ENCODE data around the gene KRTAP3-1.
"Not testable (repeated sequence)": the region's sequence is repeated elsewhere in the genome, so short reads cannot be mapped to it uniquely, and the experiment has no call there.

- not testable (repeated sequence) for TF ChIP-seq FOXM1 (IDR thresholded peaks at IDR 0.05; ENCODE audit: borderline replicate concordance); FOXK2 (IDR thresholded peaks at IDR 0.05); FOXA1 (IDR thresholded peaks at IDR 0.05); NFRKB (IDR thresholded peaks at IDR 0.05); LEF1 (IDR thresholded peaks at IDR 0.05; ENCODE audit: borderline replicate concordance); L3MBTL2 (conservative IDR thresholded peaks at IDR 0.05); PKNOX1 (IDR thresholded peaks at IDR 0.05); SP1 (IDR thresholded peaks at IDR 0.05)
Measured at GRCh38 chr17:41040783-41041571, 32.0 kb upstream of the KRTAP3-1 start, which contains the start of gene KRTAP1-1.
